ENCODE measurements around the gene EPHA5.

DNA sequence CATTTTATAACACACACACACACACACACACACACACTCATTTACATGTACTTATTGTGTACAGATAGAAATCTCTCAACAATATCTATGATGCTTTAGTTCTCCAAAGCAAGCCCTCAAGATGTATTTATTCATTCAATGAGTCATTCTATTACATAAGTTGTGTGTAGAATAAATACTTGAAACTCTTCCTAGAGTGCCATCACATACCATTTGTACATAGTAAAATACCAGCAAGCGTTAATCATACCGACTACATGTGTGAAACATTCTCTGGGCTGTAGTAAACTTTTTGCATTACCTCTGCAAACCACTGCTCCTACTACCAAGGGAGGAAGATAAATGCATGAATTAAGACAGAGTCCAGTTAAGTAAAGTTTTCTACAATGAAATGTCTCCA lies 70.9 kb downstream of the EPHA5 start:
- TF ChIP-seq, protein P1, sequence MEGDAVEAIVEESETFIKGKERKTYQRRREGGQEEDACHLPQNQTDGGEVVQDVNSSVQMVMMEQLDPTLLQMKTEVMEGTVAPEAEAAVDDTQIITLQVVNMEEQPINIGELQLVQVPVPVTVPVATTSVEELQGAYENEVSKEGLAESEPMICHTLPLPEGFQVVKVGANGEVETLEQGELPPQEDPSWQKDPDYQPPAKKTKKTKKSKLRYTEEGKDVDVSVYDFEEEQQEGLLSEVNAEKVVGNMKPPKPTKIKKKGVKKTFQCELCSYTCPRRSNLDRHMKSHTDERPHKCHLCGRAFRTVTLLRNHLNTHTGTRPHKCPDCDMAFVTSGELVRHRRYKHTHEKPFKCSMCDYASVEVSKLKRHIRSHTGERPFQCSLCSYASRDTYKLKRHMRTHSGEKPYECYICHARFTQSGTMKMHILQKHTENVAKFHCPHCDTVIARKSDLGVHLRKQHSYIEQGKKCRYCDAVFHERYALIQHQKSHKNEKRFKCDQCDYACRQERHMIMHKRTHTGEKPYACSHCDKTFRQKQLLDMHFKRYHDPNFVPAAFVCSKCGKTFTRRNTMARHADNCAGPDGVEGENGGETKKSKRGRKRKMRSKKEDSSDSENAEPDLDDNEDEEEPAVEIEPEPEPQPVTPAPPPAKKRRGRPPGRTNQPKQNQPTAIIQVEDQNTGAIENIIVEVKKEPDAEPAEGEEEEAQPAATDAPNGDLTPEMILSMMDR (IDR thresholded peaks at IDR 0.05; ENCODE audit: insufficient read depth, low read depth, low read length): no peak
- no peak for TF ChIP-seq EZH2 (IDR thresholded peaks at IDR 0.05; ENCODE audit: insufficient read depth, low read length)

Data from astrocyte (in vitro differentiated cells and primary cell).